ENCODE measurements around the gene SYT2.

The SYT2 gene

GRCh38 chr1:202681736-202682420 lies 28.4 kb downstream of the SYT2 start:
- TF ChIP-seq ESRRG (CRISPR knock-in tag; IDR thresholded peaks at IDR 0.05) (no peak), CSRNP3 (CRISPR knock-in tag; IDR thresholded peaks at IDR 0.05) (no peak), ARNTL (CRISPR knock-in tag; IDR thresholded peaks at IDR 0.05; ENCODE audit: borderline replicate concordance, low read depth) (no peak), ZFP3 (CRISPR knock-in tag; IDR thresholded peaks at IDR 0.05) (no peak), RARB (CRISPR knock-in tag; IDR thresholded peaks at IDR 0.05) (no peak), ISL1 (CRISPR knock-in tag; IDR thresholded peaks at IDR 0.05) (no peak)
- ATAC-seq, result no peak

GRCh38 chr1:202680586-202681352 lies 29.5 kb downstream of the SYT2 start:
- TF ChIP-seq CREB5 (CRISPR knock-in tag; IDR thresholded peaks at IDR 0.05; ENCODE audit: low read depth), result no peak
- no peak for TF ChIP-seq POU6F1 (CRISPR knock-in tag; IDR thresholded peaks at IDR 0.05; ENCODE audit: borderline replicate concordance, low read depth)
- TF ChIP-seq TSHZ2 (CRISPR knock-in tag; IDR thresholded peaks at IDR 0.05), result no peak
- TF ChIP-seq ZC3H10 (CRISPR knock-in tag; IDR thresholded peaks at IDR 0.05), result no peak
- TF ChIP-seq SNAI2 (CRISPR knock-in tag; IDR thresholded peaks at IDR 0.05), result no peak
- no peak for TF ChIP-seq ZNF565 (CRISPR knock-in tag; conservative IDR thresholded peaks at IDR 0.05; ENCODE audit: low read depth)
- no peak for TF ChIP-seq CSRNP3 (CRISPR knock-in tag; IDR thresholded peaks at IDR 0.05)
- TF ChIP-seq BACH2 (CRISPR knock-in tag; IDR thresholded peaks at IDR 0.05; ENCODE audit: borderline replicate concordance), result no peak
- TF ChIP-seq ZFP30 (CRISPR knock-in tag; IDR thresholded peaks at IDR 0.05), result no peak
- no peak for TF ChIP-seq PPARA (CRISPR knock-in tag; IDR thresholded peaks at IDR 0.05; ENCODE audit: borderline replicate concordance)
- no peak for TF ChIP-seq ISL1 (CRISPR knock-in tag; IDR thresholded peaks at IDR 0.05)
- TF ChIP-seq ZNF8 (CRISPR knock-in tag; IDR thresholded peaks at IDR 0.05), result no peak
- no peak for TF ChIP-seq ZFP3 (CRISPR knock-in tag; IDR thresholded peaks at IDR 0.05)
- no peak for TF ChIP-seq ARNTL (CRISPR knock-in tag; IDR thresholded peaks at IDR 0.05; ENCODE audit: borderline replicate concordance, low read depth)
- no peak for TF ChIP-seq GLIS3 (CRISPR knock-in tag; IDR thresholded peaks at IDR 0.05)
- TF ChIP-seq ZNF70 (CRISPR knock-in tag; IDR thresholded peaks at IDR 0.05), result no peak
- no peak for ATAC-seq

GRCh38 chr1:202679406-202680177 lies 30.7 kb downstream of the SYT2 start:
- TF ChIP-seq PPARA (CRISPR knock-in tag; IDR thresholded peaks at IDR 0.05; ENCODE audit: borderline replicate concordance) (no peak), ARNTL (CRISPR knock-in tag; IDR thresholded peaks at IDR 0.05; ENCODE audit: borderline replicate concordance, low read depth) (no peak), ZNF565 (CRISPR knock-in tag; conservative IDR thresholded peaks at IDR 0.05; ENCODE audit: low read depth) (no peak), ZFP3 (CRISPR knock-in tag; IDR thresholded peaks at IDR 0.05) (no peak), OSR1 (CRISPR knock-in tag; IDR thresholded peaks at IDR 0.05) (no peak), TCF4 (CRISPR knock-in tag; IDR thresholded peaks at IDR 0.05; ENCODE audit: borderline replicate concordance) (no peak)
- ATAC-seq, result no peak

All from SK-N-SH treated with all-trans-retinoic acid at 6 μM for 48 hours (cell line).